HEK293 (cell line): ENCODE data around the gene IL4I1.

Source experiments
- ATF2 ChIP-seq: fragments of 450-650 bp; formaldehyde crosslinking; IDR thresholded peaks from 2 replicates; pipeline ENCODE4 v1.5.1; 2016; ENCODE audit warnings: missing biosample characterization, missing genetic modification characterization, low read depth
- BCL11B ChIP-seq: fragments of 450-650 bp; formaldehyde crosslinking; IDR thresholded peaks from 2 replicates; pipeline ENCODE4 v1.5.1; 2016; ENCODE audit warnings: low read depth, missing biosample characterization, missing genetic modification characterization
- HIC1 ChIP-seq: fragments of 450-650 bp; formaldehyde crosslinking; IDR thresholded peaks from 2 replicates; pipeline ENCODE4 v1.5.1; 2016; ENCODE audit warnings: missing biosample characterization, missing genetic modification characterization
- KLF1 ChIP-seq: fragments of 450-650 bp; formaldehyde crosslinking; IDR thresholded peaks from 2 replicates; pipeline ENCODE4 v1.5.1; 2016; ENCODE audit warnings: missing biosample characterization, missing genetic modification characterization
- KLF16 ChIP-seq: fragments of 450-650 bp; formaldehyde crosslinking; IDR thresholded peaks from 2 replicates; pipeline ENCODE4 v1.5.1; 2017; ENCODE audit warnings: missing biosample characterization, missing genetic modification characterization
- KLF17 ChIP-seq: fragments of 450-650 bp; formaldehyde crosslinking; IDR thresholded peaks from 2 replicates; pipeline ENCODE4 v1.5.1; 2016; ENCODE audit warnings: missing biosample characterization, missing genetic modification characterization
- MZF1 ChIP-seq: fragments of 450-650 bp; formaldehyde crosslinking; IDR thresholded peaks from 2 replicates; pipeline ENCODE4 v1.5.1; 2017; ENCODE audit warnings: missing biosample characterization, missing genetic modification characterization, borderline replicate concordance
- PRDM2 ChIP-seq: fragments of 450-650 bp; formaldehyde crosslinking; IDR thresholded peaks from 2 replicates; pipeline ENCODE4 v1.5.1; 2016; ENCODE audit warnings: missing biosample characterization, missing genetic modification characterization, borderline replicate concordance
- SALL2 ChIP-seq: fragments of 450-650 bp; formaldehyde crosslinking; IDR thresholded peaks from 2 replicates; pipeline ENCODE4 v1.5.0; 2017; ENCODE audit warnings: missing biosample characterization, mild to moderate bottlenecking, missing genetic modification characterization, borderline replicate concordance
- SP3 ChIP-seq: fragments of 450-650 bp; formaldehyde crosslinking; IDR thresholded peaks from 2 replicates; pipeline ENCODE4 v1.5.1; 2016; ENCODE audit warnings: missing biosample characterization, missing genetic modification characterization
- SP7 ChIP-seq: fragments of 450-650 bp; formaldehyde crosslinking; IDR thresholded peaks from 2 replicates; pipeline ENCODE4 v1.5.1; 2016; ENCODE audit warnings: missing biosample characterization, missing genetic modification characterization
- ZFP37 ChIP-seq: fragments of 450-650 bp; formaldehyde crosslinking; IDR thresholded peaks from 2 replicates; pipeline ENCODE4 v1.5.1; 2016; ENCODE audit warnings: missing biosample characterization, missing genetic modification characterization
- ZNF114 ChIP-seq: fragments of 450-650 bp; formaldehyde crosslinking; IDR thresholded peaks from 2 replicates; pipeline ENCODE4 v1.5.0; 2017; ENCODE audit warnings: missing biosample characterization, missing genetic modification characterization
- ZNF138 ChIP-seq: fragments of 450-650 bp; formaldehyde crosslinking; IDR thresholded peaks from 2 replicates; pipeline ENCODE4 v1.5.1; 2016; ENCODE audit warnings: missing biosample characterization, missing genetic modification characterization, borderline replicate concordance
- ZNF19 ChIP-seq: fragments of 450-650 bp; formaldehyde crosslinking; IDR thresholded peaks from 2 replicates; pipeline ENCODE4; 2016; ENCODE audit warnings: missing biosample characterization, missing genetic modification characterization, low read depth
- ZNF211 ChIP-seq: fragments of 450-650 bp; formaldehyde crosslinking; IDR thresholded peaks from 2 replicates; pipeline ENCODE4 v1.5.1; 2016; ENCODE audit warnings: low read depth, missing biosample characterization, missing genetic modification characterization
- ZNF366 ChIP-seq: fragments of 450-650 bp; formaldehyde crosslinking; conservative IDR thresholded peaks from 2 replicates; pipeline ENCODE4 v1.5.1; 2016; ENCODE audit warnings: missing biosample characterization, missing genetic modification characterization
- ZNF398 ChIP-seq: fragments of 450-650 bp; formaldehyde crosslinking; IDR thresholded peaks from 2 replicates; pipeline ENCODE4 v1.5.1; 2017; ENCODE audit warnings: missing biosample characterization, missing genetic modification characterization
- ZNF473 ChIP-seq: fragments of 450-650 bp; formaldehyde crosslinking; IDR thresholded peaks from 2 replicates; pipeline ENCODE4 v1.5.1; 2017; ENCODE audit warnings: missing biosample characterization, missing genetic modification characterization
- ZNF561 ChIP-seq: fragments of 450-650 bp; IDR thresholded peaks from 2 replicates; pipeline ENCODE4 v1.5.1; 2018; ENCODE audit warnings: missing biosample characterization, missing genetic modification characterization, borderline replicate concordance
- ZNF624 ChIP-seq: fragments of 450-650 bp; formaldehyde crosslinking; IDR thresholded peaks from 2 replicates; pipeline ENCODE4 v1.5.1; 2017; ENCODE audit warnings: missing biosample characterization, missing genetic modification characterization
- ZNF629 ChIP-seq: fragments of 450-650 bp; formaldehyde crosslinking; IDR thresholded peaks from 2 replicates; pipeline ENCODE4 v1.5.1; 2017; ENCODE audit warnings: missing biosample characterization, missing genetic modification characterization
- ZNF645 ChIP-seq: fragments of 450-650 bp; formaldehyde crosslinking; IDR thresholded peaks from 2 replicates; pipeline ENCODE4; 2016; ENCODE audit warnings: missing biosample characterization, missing genetic modification characterization
- ZNF747 ChIP-seq: fragments of 450-650 bp; formaldehyde crosslinking; IDR thresholded peaks from 2 replicates; pipeline ENCODE4 v1.5.1; 2016; ENCODE audit warnings: missing biosample characterization, missing genetic modification characterization
- ZSCAN18 ChIP-seq: fragments of 450-650 bp; formaldehyde crosslinking; IDR thresholded peaks from 2 replicates; pipeline ENCODE4 v1.5.1; 2016; ENCODE audit warnings: missing biosample characterization, missing genetic modification characterization

IL4I1 gene

GRCh38 chr19:49929121-49929610 is 32.5 kb upstream of the IL4I1 start, which contains the start of the genes ATF5 and NUP62 (continued):
- peak; percentile 43; the same call in 1 of the 2 replicates for TF ChIP-seq ZNF398 (tag by site-specific recombination)
- no peak for TF ChIP-seq ZNF747 (tag by site-specific recombination)
- TF ChIP-seq SP7 (tag by site-specific recombination), result peak; percentile 79
- TF ChIP-seq ZNF561 (tag by site-specific recombination), result 0 out of 2 replicates have a peak, but pooled peaks have one; percentile 16
- peak; percentile 68 for TF ChIP-seq MZF1 (tag by site-specific recombination)
- TF ChIP-seq PRDM2 (tag by site-specific recombination), result no peak
- TF ChIP-seq BCL11B (tag by site-specific recombination), result peak; percentile 72; the same call in 1 of the 2 replicates
- TF ChIP-seq ZNF473 (tag by site-specific recombination), result no peak
- no peak for TF ChIP-seq ZNF19 (tag by site-specific recombination)
- no peak for TF ChIP-seq ATF2
- no peak for TF ChIP-seq HIC1 (tag by site-specific recombination)
- TF ChIP-seq SALL2 (tag by site-specific recombination), result no peak
- peak; percentile 81 for TF ChIP-seq KLF1 (tag by site-specific recombination)
- TF ChIP-seq SP3, result peak; percentile 82
- TF ChIP-seq ZNF624 (tag by site-specific recombination), result no peak; the same call in 1 of the 2 replicates
- peak; percentile 98 for TF ChIP-seq ZFP37 (tag by site-specific recombination)
- 0 out of 2 replicates have a peak, but pooled peaks have one; percentile 8 for TF ChIP-seq ZNF629 (tag by site-specific recombination)
- TF ChIP-seq KLF17 (tag by site-specific recombination), result peak; percentile 71
- TF ChIP-seq KLF16 (tag by site-specific recombination), result peak; percentile 98
- TF ChIP-seq ZNF645 (tag by site-specific recombination), result peak; percentile 46; the same call in 1 of the 2 replicates
- no peak for TF ChIP-seq ZNF138 (tag by site-specific recombination)
- no peak for TF ChIP-seq ZNF114 (tag by site-specific recombination)
- no peak for TF ChIP-seq ZNF211 (tag by site-specific recombination)
- peak; percentile 84 for TF ChIP-seq ZSCAN18
- TF ChIP-seq ZNF366 (tag by site-specific recombination), result 0 out of 2 replicates have a peak, but pooled peaks have one; percentile 3
